NCI-H82 (cell line): ENCODE measurements around the gene TPSD1.
"Not testable (repeated sequence)": the region's sequence is repeated elsewhere in the genome, so short reads cannot be mapped to it uniquely, and the experiment has no call there.

Source experiments
- DNase-seq: peaks from one replicate; lab custom pipeline; 2025; lab: John Stamatoyannopoulos, UW

The TPSD1 gene

GRCh38 chr16:1255276-1256122 is at the start of gene TPSD1:
TPSD1 (plus strand) TSS chr16:1256069; CDS start chr16:1256281, 212 bp downstream.
- not testable (repeated sequence) for DNase-seq

GRCh38 chr16:1206326-1206725 is 49.5 kb upstream of the TPSD1 start:
- no peak for DNase-seq

- DNase-seq = no peak
Measured at GRCh38 chr16:1206786-1207185, 49.1 kb upstream of the TPSD1 start.

GRCh38 chr16:1208239-1208830 is 47.5 kb upstream of the TPSD1 start:
- DNase-seq = no peak

GRCh38 chr16:1209081-1209480 is 46.8 kb upstream of the TPSD1 start:
- no peak for DNase-seq

- no peak for DNase-seq
Measured at GRCh38 chr16:1210461-1210860, 45.4 kb upstream of the TPSD1 start.

- DNase-seq = no peak
Measured at GRCh38 chr16:1211451-1212268, 44.2 kb upstream of the TPSD1 start.

- no peak for DNase-seq
Measured at GRCh38 chr16:1212616-1213194, 43.2 kb upstream of the TPSD1 start.

- no peak for DNase-seq
Measured at GRCh38 chr16:1213231-1213630, 42.6 kb upstream of the TPSD1 start.

GRCh38 chr16:1213796-1214372 is 42.0 kb upstream of the TPSD1 start:
- no peak for DNase-seq

- no peak for DNase-seq
Measured at GRCh38 chr16:1214719-1215118, 41.1 kb upstream of the TPSD1 start.

GRCh38 chr16:1215574-1216295 is 40.1 kb upstream of the TPSD1 start:
- peak; percentile 48 for DNase-seq

GRCh38 chr16:1216296-1216619 is 39.6 kb upstream of the TPSD1 start:
- no peak for DNase-seq

- DNase-seq = no peak
Measured at GRCh38 chr16:1216681-1217400, 39.0 kb upstream of the TPSD1 start.

- DNase-seq = no peak
Measured at GRCh38 chr16:1217526-1217925, 38.3 kb upstream of the TPSD1 start.

- no peak for DNase-seq
Measured at GRCh38 chr16:1218061-1218929, 37.6 kb upstream of the TPSD1 start.

GRCh38 chr16:1218930-1219611 is 36.8 kb upstream of the TPSD1 start:
- no peak for DNase-seq

- no peak for DNase-seq
Measured at GRCh38 chr16:1220098-1220728, 35.7 kb upstream of the TPSD1 start.
